Measurements from ENCODE around the gene TCF7L1. TPM values are rescaled to one million over a fixed set of nuclear protein-coding genes. Genes with fewer than 3 reads are reported as not detected.

Gene TCF7L1
- total RNA-seq, 1 donor from 2014 or later: 10.3 TPM

GRCh38 chr2:85164145-85164569 is 31.0 kb downstream of the TCF7L1 start:
- DNase-seq (ENCODE audit: low spot score in 2 of 2): no peak
- H3K4me3 ChIP-seq: no peak overlapping the region
- TF ChIP-seq, protein P1, sequence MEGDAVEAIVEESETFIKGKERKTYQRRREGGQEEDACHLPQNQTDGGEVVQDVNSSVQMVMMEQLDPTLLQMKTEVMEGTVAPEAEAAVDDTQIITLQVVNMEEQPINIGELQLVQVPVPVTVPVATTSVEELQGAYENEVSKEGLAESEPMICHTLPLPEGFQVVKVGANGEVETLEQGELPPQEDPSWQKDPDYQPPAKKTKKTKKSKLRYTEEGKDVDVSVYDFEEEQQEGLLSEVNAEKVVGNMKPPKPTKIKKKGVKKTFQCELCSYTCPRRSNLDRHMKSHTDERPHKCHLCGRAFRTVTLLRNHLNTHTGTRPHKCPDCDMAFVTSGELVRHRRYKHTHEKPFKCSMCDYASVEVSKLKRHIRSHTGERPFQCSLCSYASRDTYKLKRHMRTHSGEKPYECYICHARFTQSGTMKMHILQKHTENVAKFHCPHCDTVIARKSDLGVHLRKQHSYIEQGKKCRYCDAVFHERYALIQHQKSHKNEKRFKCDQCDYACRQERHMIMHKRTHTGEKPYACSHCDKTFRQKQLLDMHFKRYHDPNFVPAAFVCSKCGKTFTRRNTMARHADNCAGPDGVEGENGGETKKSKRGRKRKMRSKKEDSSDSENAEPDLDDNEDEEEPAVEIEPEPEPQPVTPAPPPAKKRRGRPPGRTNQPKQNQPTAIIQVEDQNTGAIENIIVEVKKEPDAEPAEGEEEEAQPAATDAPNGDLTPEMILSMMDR (IDR thresholded peaks at IDR 0.05): no peak
- H3K36me3 ChIP-seq: no peaks in the 10 kb centered on the region
- peaks cover 6 to 40% of the 10 kb centered on the region in 2 donors for H3K4me1 ChIP-seq
- H3K9me3 ChIP-seq: no peaks in the 10 kb centered on the region
- H3K27me3 ChIP-seq: no peaks in the 10 kb centered on the region
- H3K27ac ChIP-seq: no peak overlapping the region
- intact Hi-C loops (cut with DNase I): no loop called here

GRCh38 chr2:85165088-85165690 is 32.0 kb downstream of the TCF7L1 start:
- H3K36me3 ChIP-seq: no peaks in the 10 kb centered on the region
- no peak overlapping the region for H3K4me3 ChIP-seq
- H3K4me1 ChIP-seq: peaks cover 6 to 40% of the 10 kb centered on the region in 2 donors

GRCh38 chr2:85166021-85166420 is 32.8 kb downstream of the TCF7L1 start:
- H3K36me3 ChIP-seq: no peaks in the 10 kb centered on the region
- intact Hi-C loops (cut with DNase I): no loop called here
- no peak for DNase-seq (ENCODE audit: low spot score in 2 of 2)
- H3K4me3 ChIP-seq: no peak overlapping the region
- H3K4me1 ChIP-seq: peaks cover 6 to 34% of the 10 kb centered on the region in 2 donors
- TF ChIP-seq, protein P1 (IDR thresholded peaks at IDR 0.05): no peak
- no peaks in the 10 kb centered on the region for H3K9me3 ChIP-seq
- no peak overlapping the region for H3K27ac ChIP-seq
- no peaks in the 10 kb centered on the region for H3K27me3 ChIP-seq

More at GRCh38 chr2:85165088-85165690, 32.0 kb downstream of the TCF7L1 start:
- no peak overlapping the region for H3K27ac ChIP-seq
- TF ChIP-seq, protein P1 (IDR thresholded peaks at IDR 0.05): no peak
- no peak for DNase-seq (ENCODE audit: low spot score in 2 of 2)
- no peaks in the 10 kb centered on the region for H3K9me3 ChIP-seq
- intact Hi-C loops (cut with DNase I): no loop called here
- no peaks in the 10 kb centered on the region for H3K27me3 ChIP-seq

DNA sequence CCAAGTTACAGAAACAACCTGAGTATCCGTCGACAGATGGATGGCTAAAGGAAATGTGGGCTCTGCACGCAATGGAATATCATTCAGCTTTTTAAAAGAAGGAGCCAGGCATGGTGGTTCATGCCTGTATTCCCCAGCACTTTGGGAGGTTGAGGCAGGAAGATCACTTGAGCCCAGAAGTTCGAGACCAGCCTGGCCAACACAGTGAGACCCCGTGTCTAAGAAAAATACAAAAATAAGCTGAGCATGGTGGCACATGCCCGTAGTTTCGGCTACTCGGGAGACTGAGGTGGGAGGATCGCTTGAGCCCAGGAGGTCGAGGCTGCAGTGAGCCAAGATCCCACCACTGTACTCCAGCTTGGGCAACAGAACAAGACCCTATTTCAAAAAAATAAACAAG is 34.3 kb downstream of the TCF7L1 start:
- H3K4me1 ChIP-seq: peaks cover 6 to 20% of the 10 kb centered on the region in 2 donors
- intact Hi-C loops (cut with DNase I): no loop called here
- H3K9me3 ChIP-seq: no peaks in the 10 kb centered on the region
- TF ChIP-seq, protein P1 (IDR thresholded peaks at IDR 0.05): no peak
- no peaks in the 10 kb centered on the region for H3K27me3 ChIP-seq
- no peak overlapping the region for H3K27ac ChIP-seq
- H3K4me3 ChIP-seq: no peak overlapping the region
- no peaks in the 10 kb centered on the region for H3K36me3 ChIP-seq
- no peak for DNase-seq (ENCODE audit: low spot score in 2 of 2)

- Histone ChIP-seq H3K27me3 (no peaks in the 10 kb centered on the region), H3K27ac (no peak overlapping the region), H3K4me1 (peaks cover 0 to 12% of the 10 kb centered on the region in 2 donors), H3K9me3 (no peaks in the 10 kb centered on the region), H3K36me3 (no peaks in the 10 kb centered on the region), H3K4me3 (no peak overlapping the region)
- intact Hi-C loops (cut with DNase I): no loop called here
- DNase-seq (ENCODE audit: low spot score in 2 of 2): no peak
- TF ChIP-seq, protein P1 (IDR thresholded peaks at IDR 0.05): no peak
Measured at GRCh38 chr2:85168942-85169341, 35.8 kb downstream of the TCF7L1 start.
